NCI-H524 (cell line): ENCODE measurements around the gene ALG9.

ENCODE experiments used
- DNase-seq, 2 experiments: peaks; one replicate each; lab custom pipeline; 2025; lab: John Stamatoyannopoulos, UW

Gene ALG9

DNA sequence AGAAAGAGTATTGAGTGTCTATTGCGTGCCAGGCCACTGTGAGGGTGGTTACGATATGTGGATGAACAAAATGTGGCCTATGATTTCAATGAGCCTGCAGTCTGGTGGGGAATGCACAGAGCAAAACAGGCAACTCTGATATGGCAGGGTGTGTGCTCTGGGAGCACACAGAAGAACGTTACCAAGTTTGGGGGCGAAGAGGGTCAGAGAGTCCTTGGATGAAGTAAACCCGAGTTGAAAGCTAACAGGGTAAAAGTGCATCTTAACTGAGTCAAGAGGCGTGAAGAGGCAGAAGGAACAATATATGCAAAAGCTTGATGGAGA lies 8.2 kb upstream of the ALG9 start:
- no peak for DNase-seq

GRCh38 chr11:111878849-111879636 lies 7.7 kb upstream of the ALG9 start, which contains the start of the genes CFAP68 and FDXACB1:
TSS of gene CFAP68 (plus strand) at chr11:111879541. CDS start at chr11:111879561, 20 bp downstream.
TSS of gene FDXACB1 (minus strand) at chr11:111879165. CDS start at chr11:111879132, 33 bp downstream.
- peak; percentile 97 to 98 for DNase-seq

- DNase-seq = peak; percentile 30 to 66
These were observed 7.0 kb upstream of the ALG9 start for GRCh38 chr11:111878385-111878848.

DNA sequence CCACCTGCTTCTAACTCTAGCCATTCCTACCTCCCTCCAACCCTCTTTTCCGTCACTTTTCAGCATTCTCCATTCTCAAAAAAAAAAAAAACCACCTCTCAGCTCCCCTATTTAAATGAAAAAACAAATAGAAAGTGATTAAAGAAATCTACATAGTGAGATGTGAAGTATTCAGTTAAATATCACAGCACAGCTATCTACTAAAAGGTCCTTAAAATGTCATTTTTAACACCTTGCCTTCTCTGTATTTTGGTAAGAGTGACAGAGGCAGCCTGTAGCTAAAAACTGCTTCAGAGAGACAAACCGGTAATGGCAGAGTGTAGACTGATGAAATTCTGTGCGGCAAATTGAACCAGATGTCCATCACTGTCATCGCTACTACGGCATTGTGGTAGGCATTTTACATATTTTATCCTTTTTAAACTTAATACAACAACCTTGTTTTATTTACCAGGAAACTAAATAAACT lies 346 bp upstream of the ALG9 start:
- DNase-seq = no peak

- DNase-seq = no peak
These were observed 877 bp downstream of the ALG9 start for GRCh38 chr11:111870522-111870885.

- no peak for DNase-seq
These were observed 1.3 kb downstream of the ALG9 start for GRCh38 chr11:111870113-111870512.

DNA sequence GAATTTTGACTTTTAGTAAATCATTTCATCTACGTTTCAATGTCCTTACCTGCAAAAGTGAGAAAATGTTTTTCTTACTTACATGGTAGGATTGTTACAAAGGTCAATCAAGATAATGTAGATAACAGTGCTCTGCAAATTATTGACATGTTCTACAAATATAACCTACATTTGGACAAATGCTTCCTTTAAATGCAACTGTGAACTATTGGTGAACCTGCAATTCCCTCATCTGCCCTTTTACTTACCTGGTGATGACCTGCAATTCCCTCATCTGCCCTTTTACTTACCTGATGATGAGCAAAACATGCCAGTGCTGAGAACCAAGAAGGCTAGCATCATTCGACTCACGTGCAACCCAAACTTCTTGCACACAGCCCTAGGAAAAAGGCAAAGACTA lies 11.1 kb downstream of the ALG9 start:
- no peak for DNase-seq

GRCh38 chr11:111855506-111855905 lies 15.9 kb downstream of the ALG9 start:
- no peak for DNase-seq

- DNase-seq = no peak
These were observed 19.3 kb downstream of the ALG9 start for GRCh38 chr11:111852103-111852502.

- peak in 1 of 2 experiments; percentile 3 for DNase-seq
These were observed 19.7 kb downstream of the ALG9 start for GRCh38 chr11:111851636-111852035.

DNA sequence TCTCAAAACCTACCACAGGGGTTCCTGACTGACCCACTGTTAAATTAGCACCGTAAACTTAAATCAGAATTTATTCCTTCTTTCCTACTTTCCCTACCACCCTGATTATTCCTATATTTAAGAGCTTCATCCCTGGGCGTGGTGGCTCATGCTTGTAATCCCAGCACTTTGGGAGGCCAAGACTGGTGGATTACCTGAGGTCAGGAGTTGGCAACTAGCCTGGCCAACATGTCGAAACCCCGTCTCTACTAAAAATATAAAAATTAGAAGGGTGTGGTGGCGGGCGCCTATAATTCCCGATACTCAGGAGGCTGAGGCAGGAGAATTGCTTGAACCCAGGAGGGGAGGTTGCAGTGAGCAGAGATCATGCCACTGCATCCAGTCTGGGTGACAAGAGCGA lies 20.3 kb downstream of the ALG9 start:
- DNase-seq = no peak

- no peak for DNase-seq
These were observed 21.8 kb downstream of the ALG9 start for GRCh38 chr11:111849631-111850030.

- no peak for DNase-seq
These were observed 24.7 kb downstream of the ALG9 start for GRCh38 chr11:111846636-111847035.

DNA sequence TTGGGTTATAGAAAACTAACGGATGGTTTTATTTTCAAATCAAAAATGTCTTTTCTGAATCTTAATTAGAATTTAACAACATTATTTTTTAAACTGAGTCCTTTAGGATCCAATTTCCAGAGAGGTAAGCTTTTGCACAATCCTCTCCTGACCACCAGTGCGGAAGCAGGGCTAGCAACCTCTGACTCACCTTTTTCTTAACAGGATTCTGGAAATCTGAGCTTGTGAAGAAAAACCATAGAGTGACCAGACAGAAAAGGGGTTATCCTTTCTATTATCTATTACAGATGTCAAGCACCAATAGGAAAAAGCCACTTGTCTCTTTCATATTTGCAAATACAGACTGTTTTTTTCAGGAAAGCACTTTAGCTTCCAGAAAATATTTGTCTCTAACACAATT lies 25.3 kb downstream of the ALG9 start:
- no peak for DNase-seq

DNA sequence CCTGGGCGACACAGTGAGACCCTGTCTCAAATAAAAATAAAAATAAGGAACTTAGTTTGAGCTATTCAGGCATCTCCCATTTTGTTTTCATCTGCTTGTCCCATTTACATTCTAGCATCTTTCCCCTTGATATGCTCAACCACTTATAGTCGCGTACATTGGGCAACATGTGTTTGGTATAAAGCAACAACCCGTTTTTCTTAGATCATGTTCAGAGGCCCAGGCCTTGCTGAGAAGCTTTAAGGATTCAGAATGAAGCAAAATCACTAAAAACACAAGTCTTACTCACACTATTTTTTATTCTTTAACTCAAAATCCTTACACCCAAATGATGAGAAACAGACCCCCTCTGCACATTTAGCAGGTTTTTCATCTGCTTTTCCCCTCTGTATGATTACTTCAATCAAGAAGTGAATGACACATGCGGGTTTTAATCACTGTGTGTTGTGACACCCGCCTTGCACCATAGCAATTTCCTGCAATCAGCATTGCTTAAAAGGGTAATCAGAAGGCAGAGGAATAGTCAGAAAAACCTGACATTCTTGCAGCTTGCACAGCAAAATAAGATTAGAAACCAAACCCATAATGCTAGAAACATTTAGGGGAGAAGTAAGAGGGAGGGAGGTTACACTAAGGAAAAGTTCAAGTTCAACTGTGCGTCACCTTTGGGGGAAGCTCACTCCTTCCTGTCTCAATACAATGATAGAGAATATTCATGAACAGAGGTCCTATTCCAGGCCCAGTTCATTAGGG lies 25.9 kb downstream of the ALG9 start:
- no peak for DNase-seq

DNA sequence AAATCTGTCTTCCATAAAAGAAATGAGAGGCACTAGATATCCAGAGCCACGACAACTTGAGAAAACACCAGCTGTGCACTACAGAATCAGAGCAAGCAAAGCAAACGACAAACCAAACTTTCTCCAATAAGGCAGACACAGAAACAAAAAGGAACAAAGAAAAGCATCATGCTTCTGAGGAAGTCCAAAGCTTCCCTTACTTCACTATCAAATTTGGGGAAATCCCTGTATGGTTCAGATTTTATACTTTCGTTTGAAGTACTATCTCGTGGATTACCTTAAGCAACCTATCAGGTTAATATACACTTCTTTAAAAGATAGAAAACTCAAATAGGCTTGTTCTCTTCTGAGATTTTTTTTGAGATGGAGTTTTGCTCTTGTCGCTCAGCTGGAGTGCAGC lies 27.7 kb downstream of the ALG9 start:
- DNase-seq = no peak

GRCh38 chr11:111841370-111842053 lies 29.9 kb downstream of the ALG9 start:
- peak; percentile 34 to 71 for DNase-seq

DNA sequence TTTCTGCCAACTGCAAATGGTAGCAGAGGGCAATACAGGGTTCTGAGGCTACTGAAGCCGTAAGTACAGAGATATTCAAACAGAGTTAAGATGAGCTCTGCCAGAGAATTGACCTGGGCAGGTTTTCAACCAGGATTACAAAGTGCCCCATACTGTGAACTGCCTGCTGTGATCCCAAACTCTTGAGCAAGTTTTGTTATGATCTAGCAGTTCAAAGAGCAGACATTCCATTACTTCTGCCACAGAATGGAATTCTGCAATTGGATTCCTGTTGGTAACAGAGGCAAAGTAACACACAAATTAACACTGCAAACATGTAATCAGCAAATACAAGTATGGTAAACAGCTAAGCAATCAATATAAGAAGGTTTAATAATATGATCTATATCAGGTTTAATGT lies 31.2 kb downstream of the ALG9 start:
- DNase-seq = no peak

- DNase-seq = no peak
These were observed 33.3 kb downstream of the ALG9 start for GRCh38 chr11:111838054-111838453.

GRCh38 chr11:111837366-111837891 lies 34.0 kb downstream of the ALG9 start:
- no peak for DNase-seq

DNA sequence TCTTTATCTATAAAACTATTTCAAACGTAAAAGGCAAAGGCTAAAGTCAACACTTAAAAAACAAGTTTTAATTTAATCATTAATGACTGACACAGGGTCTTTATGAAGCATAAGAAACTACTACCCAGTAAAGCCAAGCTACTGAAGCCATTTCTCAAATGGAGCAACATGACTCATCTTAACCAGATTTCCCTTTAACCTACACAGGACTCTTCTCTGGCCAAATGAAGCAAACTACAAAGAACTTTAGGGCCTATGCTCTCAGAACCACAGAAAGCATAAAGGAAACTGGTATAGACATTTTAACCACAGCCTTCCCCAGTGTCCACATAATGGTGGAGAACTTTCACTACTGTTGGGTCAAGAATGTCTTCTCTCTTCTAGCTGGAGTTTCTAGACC lies 34.7 kb downstream of the ALG9 start:
- DNase-seq = no peak

- no peak for DNase-seq
These were observed 35.2 kb downstream of the ALG9 start for GRCh38 chr11:111836162-111836561.
